ENCODE measurements around the gene KDF1.

DNA sequence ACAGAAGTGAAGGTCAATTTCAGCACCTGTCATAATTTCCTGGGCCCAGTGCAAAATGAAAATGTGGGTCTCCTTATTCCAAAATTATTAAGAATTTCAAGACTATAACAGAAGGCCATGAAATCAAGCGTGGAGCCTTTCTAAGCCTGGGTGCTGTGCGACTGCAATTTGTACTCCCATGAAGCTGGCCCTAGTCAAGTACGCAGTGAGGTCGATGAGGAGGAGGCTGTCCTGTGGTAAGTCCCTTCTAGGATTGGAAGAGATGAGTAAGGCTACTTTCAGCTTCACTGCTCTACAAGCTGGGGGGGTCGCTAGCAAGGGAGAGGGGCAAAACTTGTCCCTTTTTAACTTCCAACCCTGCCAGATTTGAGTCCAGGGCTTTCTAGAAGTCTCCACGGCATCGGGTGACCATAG is 39.1 kb downstream of the KDF1 start:
- TF ChIP-seq, protein P1, sequence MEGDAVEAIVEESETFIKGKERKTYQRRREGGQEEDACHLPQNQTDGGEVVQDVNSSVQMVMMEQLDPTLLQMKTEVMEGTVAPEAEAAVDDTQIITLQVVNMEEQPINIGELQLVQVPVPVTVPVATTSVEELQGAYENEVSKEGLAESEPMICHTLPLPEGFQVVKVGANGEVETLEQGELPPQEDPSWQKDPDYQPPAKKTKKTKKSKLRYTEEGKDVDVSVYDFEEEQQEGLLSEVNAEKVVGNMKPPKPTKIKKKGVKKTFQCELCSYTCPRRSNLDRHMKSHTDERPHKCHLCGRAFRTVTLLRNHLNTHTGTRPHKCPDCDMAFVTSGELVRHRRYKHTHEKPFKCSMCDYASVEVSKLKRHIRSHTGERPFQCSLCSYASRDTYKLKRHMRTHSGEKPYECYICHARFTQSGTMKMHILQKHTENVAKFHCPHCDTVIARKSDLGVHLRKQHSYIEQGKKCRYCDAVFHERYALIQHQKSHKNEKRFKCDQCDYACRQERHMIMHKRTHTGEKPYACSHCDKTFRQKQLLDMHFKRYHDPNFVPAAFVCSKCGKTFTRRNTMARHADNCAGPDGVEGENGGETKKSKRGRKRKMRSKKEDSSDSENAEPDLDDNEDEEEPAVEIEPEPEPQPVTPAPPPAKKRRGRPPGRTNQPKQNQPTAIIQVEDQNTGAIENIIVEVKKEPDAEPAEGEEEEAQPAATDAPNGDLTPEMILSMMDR (IDR thresholded peaks at IDR 0.05; ENCODE audit: low read depth, low read length, missing input control): no peak
- TF ChIP-seq, protein P2, sequence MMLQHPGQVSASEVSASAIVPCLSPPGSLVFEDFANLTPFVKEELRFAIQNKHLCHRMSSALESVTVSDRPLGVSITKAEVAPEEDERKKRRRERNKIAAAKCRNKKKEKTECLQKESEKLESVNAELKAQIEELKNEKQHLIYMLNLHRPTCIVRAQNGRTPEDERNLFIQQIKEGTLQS (IDR thresholded peaks at IDR 0.05): no peak
- TF ChIP-seq GABPA (IDR thresholded peaks at IDR 0.05 in 1 of 2, conservative IDR thresholded peaks at IDR 0.05 in 1 of 2) (no peak), FOXA2 (IDR thresholded peaks at IDR 0.05) (no peak), JUND (IDR thresholded peaks at IDR 0.05) (no peak), RAD21 (IDR thresholded peaks at IDR 0.05) (no peak), TAF1 (conservative IDR thresholded peaks at IDR 0.05) (no peak)
- TF ChIP-seq, protein P3, sequence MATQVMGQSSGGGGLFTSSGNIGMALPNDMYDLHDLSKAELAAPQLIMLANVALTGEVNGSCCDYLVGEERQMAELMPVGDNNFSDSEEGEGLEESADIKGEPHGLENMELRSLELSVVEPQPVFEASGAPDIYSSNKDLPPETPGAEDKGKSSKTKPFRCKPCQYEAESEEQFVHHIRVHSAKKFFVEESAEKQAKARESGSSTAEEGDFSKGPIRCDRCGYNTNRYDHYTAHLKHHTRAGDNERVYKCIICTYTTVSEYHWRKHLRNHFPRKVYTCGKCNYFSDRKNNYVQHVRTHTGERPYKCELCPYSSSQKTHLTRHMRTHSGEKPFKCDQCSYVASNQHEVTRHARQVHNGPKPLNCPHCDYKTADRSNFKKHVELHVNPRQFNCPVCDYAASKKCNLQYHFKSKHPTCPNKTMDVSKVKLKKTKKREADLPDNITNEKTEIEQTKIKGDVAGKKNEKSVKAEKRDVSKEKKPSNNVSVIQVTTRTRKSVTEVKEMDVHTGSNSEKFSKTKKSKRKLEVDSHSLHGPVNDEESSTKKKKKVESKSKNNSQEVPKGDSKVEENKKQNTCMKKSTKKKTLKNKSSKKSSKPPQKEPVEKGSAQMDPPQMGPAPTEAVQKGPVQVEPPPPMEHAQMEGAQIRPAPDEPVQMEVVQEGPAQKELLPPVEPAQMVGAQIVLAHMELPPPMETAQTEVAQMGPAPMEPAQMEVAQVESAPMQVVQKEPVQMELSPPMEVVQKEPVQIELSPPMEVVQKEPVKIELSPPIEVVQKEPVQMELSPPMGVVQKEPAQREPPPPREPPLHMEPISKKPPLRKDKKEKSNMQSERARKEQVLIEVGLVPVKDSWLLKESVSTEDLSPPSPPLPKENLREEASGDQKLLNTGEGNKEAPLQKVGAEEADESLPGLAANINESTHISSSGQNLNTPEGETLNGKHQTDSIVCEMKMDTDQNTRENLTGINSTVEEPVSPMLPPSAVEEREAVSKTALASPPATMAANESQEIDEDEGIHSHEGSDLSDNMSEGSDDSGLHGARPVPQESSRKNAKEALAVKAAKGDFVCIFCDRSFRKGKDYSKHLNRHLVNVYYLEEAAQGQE (IDR thresholded peaks at IDR 0.05): no peak
